Measurements from ENCODE around the gene CUX1.

DNA sequence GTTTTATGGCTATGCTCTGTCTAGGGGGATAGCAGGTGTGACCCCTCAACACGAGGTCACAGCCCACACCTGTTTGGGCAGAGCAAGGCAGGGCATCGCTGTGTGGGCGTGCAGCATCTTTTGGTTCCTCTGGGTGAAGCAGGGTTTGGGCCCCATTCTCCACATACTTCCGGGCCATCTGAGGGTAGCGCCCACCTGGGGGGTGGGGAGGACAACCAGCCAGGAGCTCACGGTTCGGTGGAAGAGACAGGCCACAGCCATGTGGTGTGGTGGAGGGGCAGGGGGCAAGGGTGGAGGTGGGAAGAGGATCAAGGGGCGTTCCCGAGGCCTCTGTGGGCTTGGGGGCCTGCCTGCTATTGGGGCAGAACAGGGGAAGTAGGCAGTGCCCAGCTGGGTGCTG is 471.6 kb downstream of the CUX1 start:
- TF ChIP-seq, protein P1, sequence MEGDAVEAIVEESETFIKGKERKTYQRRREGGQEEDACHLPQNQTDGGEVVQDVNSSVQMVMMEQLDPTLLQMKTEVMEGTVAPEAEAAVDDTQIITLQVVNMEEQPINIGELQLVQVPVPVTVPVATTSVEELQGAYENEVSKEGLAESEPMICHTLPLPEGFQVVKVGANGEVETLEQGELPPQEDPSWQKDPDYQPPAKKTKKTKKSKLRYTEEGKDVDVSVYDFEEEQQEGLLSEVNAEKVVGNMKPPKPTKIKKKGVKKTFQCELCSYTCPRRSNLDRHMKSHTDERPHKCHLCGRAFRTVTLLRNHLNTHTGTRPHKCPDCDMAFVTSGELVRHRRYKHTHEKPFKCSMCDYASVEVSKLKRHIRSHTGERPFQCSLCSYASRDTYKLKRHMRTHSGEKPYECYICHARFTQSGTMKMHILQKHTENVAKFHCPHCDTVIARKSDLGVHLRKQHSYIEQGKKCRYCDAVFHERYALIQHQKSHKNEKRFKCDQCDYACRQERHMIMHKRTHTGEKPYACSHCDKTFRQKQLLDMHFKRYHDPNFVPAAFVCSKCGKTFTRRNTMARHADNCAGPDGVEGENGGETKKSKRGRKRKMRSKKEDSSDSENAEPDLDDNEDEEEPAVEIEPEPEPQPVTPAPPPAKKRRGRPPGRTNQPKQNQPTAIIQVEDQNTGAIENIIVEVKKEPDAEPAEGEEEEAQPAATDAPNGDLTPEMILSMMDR (IDR thresholded peaks at IDR 0.05), result no peak
- TF ChIP-seq EZH2 (IDR thresholded peaks at IDR 0.05), result no peak

Data from neural progenitor cell (in vitro differentiated cells).